Natural killer cell (primary cell): Measurements from ENCODE around the gene GRAMD1C. TPM values are rescaled to one million over a fixed set of nuclear protein-coding genes. Genes with fewer than 3 reads are reported as not detected.
A peak's percentile ranks its signal among the peaks of the same experiment; 100 is the strongest.

Source experiments
- ATAC-seq, 3 donors: fragments of 150-1000 bp in 2 of 3; fragments of 200-7000 bp in 1 of 3; cut with Tn5 transposase; 1 replicate in 1 of 3; 2 replicates in 2 of 3; pipeline ENCODE4 v1.10.0; 2021; ENCODE audit warnings: mild to moderate bottlenecking in 2 of 3, moderate library complexity in 2 of 3
- DNase-seq, 2 donors: peaks; one replicate each; pipeline versions ENCODE4 v3.0.0 to v3.0.0-alpha.2; 2013 to 2021; ENCODE audit warnings: mixed read lengths in 1 of 2
- H3K27ac ChIP-seq: one replicate; pipeline ENCODE4 v1.5.1; 2013; ENCODE audit warnings: mild to moderate bottlenecking, low read length
- H3K27me3 ChIP-seq: one replicate; pipeline ENCODE4 v1.6.1; 2013; ENCODE audit warnings: low read length; ENCODE audit not compliant: control insufficient read depth, insufficient read depth
- H3K36me3 ChIP-seq: one replicate; pipeline ENCODE4 v1.6.1; 2013; ENCODE audit warnings: low read length; ENCODE audit not compliant: control insufficient read depth, insufficient read depth
- H3K4me1 ChIP-seq: one replicate; pipeline ENCODE4 v1.6.1; 2013; ENCODE audit warnings: low read length; ENCODE audit not compliant: control insufficient read depth, insufficient read depth
- H3K4me3 ChIP-seq: one replicate; pipeline ENCODE4 v1.5.1; 2013; ENCODE audit warnings: low read length
- H3K9me3 ChIP-seq: one replicate; pipeline ENCODE4 v1.6.1; 2013; ENCODE audit warnings: low read length; ENCODE audit not compliant: control insufficient read depth, insufficient read depth
- H3K27ac Mint-ChIP-seq, 2 donors: one replicate each; pipeline ENCODE4 v1.8.0; 2022; ENCODE audit warnings: mild to moderate bottlenecking in 2 of 2, mixed read lengths in 2 of 2, moderate library complexity in 1 of 2
- H3K27me3 Mint-ChIP-seq, 2 donors: one replicate each; pipeline ENCODE4 v1.8.0; 2022; ENCODE audit warnings: low read depth in 2 of 2, mixed read lengths in 2 of 2
- H3K36me3 Mint-ChIP-seq: one replicate; pipeline ENCODE4 v1.8.0; 2022; ENCODE audit warnings: mixed read lengths
- H3K4me1 Mint-ChIP-seq, 2 donors: one replicate each; pipeline ENCODE4 v1.8.0; 2022; ENCODE audit warnings: mixed read lengths in 2 of 2
- H3K4me3 Mint-ChIP-seq: one replicate; pipeline ENCODE4 v1.8.0; 2022; ENCODE audit warnings: mild to moderate bottlenecking, moderate library complexity, mixed read lengths
- H3K9me3 Mint-ChIP-seq, 2 donors: one replicate each; pipeline ENCODE4 v1.8.0; 2022; ENCODE audit warnings: mixed read lengths in 2 of 2
- WGBS: methylation state at CpG from one replicate; pipeline ENCODE4 v1.1.7; 2013; ENCODE audit warnings: missing lambda C conversion rate; ENCODE audit not compliant: insufficient coverage; 5-methylcytosine and 5-hydroxymethylcytosine counted together
- intact Hi-C: fragments of 100-400 bp; cut with micrococcal nuclease; formaldehyde crosslinking; loops from one replicate; pipeline ENCODE4 v1.14.2; 2022
- total RNA-seq, 4 donors: library from RNA; stranded (reverse); fragments of 120-200 nt in 1 of 4; gene quantifications; one replicate each; pipeline versions ENCODE4 v1.2.3 to v1.2.4, GENCODE V29; 2013 to 2022
- TF ChIP-seq, protein P1 (sequence below): fragments of 200-600 bp; IDR thresholded peaks from one replicate; pipeline ENCODE4 v1.8.0; 2022; ENCODE audit warnings: antibody characterized with exemption

Gene GRAMD1C
- total RNA-seq, 3 donors from 2014 or later (not counting 1 experiment from before 2014, with no cell fraction given): 2.7 to 3.9 (median 3.6) TPM

DNA sequence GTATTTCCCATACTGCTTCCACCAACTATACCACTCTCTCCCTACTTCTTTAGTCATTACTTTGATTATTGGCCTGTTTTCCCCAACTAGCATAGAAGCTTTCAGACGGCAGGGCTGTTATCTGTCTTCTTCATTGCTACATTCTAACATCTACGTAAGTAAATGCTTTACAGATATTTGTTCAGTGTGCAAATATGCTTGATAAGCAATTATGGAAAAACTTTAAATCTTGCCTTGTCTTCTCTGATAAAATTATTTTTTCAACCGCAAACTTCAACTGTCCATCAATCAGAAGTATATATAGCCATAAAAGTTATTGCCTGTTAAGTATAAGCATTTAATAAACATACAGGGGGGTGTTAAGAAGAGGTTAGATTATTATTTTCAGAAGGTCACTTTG is 145.0 kb downstream of the GRAMD1C start:
- peaks cover 6% of the 10 kb centered on the region for H3K36me3 Mint-ChIP-seq
- Histone ChIP-seq H3K4me3 (no peak overlapping the region), H3K9me3 (no peaks in the 10 kb centered on the region), H3K4me1 (peaks cover 4% of the 10 kb centered on the region), H3K27me3 (no peaks in the 10 kb centered on the region), H3K27ac (no peak overlapping the region), H3K36me3 (no peaks in the 10 kb centered on the region)
- H3K27me3 Mint-ChIP-seq: no peaks in the 10 kb centered on the region
- H3K9me3 Mint-ChIP-seq: no peaks in the 10 kb centered on the region
- DNase-seq: no peak
- no peak for ATAC-seq
- WGBS: 91% methylated on average over 1 of the region's 3 CpGs
- no peaks in the 10 kb centered on the region for H3K4me1 Mint-ChIP-seq
- TF ChIP-seq, protein P1, sequence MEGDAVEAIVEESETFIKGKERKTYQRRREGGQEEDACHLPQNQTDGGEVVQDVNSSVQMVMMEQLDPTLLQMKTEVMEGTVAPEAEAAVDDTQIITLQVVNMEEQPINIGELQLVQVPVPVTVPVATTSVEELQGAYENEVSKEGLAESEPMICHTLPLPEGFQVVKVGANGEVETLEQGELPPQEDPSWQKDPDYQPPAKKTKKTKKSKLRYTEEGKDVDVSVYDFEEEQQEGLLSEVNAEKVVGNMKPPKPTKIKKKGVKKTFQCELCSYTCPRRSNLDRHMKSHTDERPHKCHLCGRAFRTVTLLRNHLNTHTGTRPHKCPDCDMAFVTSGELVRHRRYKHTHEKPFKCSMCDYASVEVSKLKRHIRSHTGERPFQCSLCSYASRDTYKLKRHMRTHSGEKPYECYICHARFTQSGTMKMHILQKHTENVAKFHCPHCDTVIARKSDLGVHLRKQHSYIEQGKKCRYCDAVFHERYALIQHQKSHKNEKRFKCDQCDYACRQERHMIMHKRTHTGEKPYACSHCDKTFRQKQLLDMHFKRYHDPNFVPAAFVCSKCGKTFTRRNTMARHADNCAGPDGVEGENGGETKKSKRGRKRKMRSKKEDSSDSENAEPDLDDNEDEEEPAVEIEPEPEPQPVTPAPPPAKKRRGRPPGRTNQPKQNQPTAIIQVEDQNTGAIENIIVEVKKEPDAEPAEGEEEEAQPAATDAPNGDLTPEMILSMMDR: no peak
- no peak overlapping the region for H3K4me3 Mint-ChIP-seq
- H3K27ac Mint-ChIP-seq: no peak overlapping the region
- intact Hi-C loops: no loop called here

DNA sequence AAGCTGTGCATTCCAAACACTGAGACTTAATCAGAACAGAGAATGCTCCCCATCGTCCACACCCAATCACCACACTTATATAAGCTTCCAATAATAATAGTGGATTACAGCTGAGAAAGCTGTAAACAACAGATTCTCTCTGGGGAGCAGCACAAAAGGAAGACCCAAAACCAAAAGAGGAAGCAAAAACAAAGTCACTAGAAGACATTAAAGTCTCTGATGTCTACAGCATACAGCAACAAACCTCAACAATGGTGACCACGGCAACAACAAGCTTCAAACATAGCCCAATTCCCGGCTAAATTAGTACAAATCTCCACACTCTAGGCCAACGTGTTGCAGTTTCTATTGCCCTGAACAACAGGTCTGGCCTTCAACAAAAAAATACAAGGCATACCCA is 147.0 kb downstream of the GRAMD1C start:
- peaks cover 6% of the 10 kb centered on the region for H3K36me3 Mint-ChIP-seq
- Histone ChIP-seq H3K4me3 (no peak overlapping the region), H3K9me3 (no peaks in the 10 kb centered on the region), H3K4me1 (peaks cover 4% of the 10 kb centered on the region), H3K27me3 (no peaks in the 10 kb centered on the region), H3K36me3 (no peaks in the 10 kb centered on the region), H3K27ac (peak overlapping the region; percentile 55)
- intact Hi-C loops: no loop called here
- H3K27ac Mint-ChIP-seq: no peak overlapping the region
- 15% methylated on average over 4 of the region's 4 CpGs for WGBS
- H3K4me1 Mint-ChIP-seq: no peaks in the 10 kb centered on the region
- no peak overlapping the region for H3K4me3 Mint-ChIP-seq
- no peaks in the 10 kb centered on the region for H3K27me3 Mint-ChIP-seq
- TF ChIP-seq, protein P1: no peak
- no peaks in the 10 kb centered on the region for H3K9me3 Mint-ChIP-seq
- ATAC-seq (no peak), DNase-seq (peak in 1 of 2 donors; percentile 12)

Other genes starting within 250 kb of the GRAMD1C start
- 10 to 100 TPM; 38.0 to 43.0 (median 41.8) TPM for gene USF3, start 142.1 kb upstream of the GRAMD1C start, total RNA-seq
- 10 to 100 TPM; 55.3 to 77.6 (median 61.0) TPM for gene NAA50, start 92.5 kb upstream of the GRAMD1C start, total RNA-seq
- gene ATP6V1A, start 91.8 kb upstream of the GRAMD1C start, total RNA-seq: 10 to 100 TPM; 26.3 to 31.9 (median 30.0) TPM
- gene ZDHHC23, start 109.2 kb downstream of the GRAMD1C start, total RNA-seq: 1 to 10 TPM; 2.5 to 4.7 (median 3.5) TPM
- gene CCDC191, start 217.7 kb downstream of the GRAMD1C start, total RNA-seq: 1 to 10 TPM; 5.5 to 6.4 (median 5.7) TPM
- gene QTRT2, start 217.9 kb downstream of the GRAMD1C start, total RNA-seq: 10 to 100 TPM; 30.1 to 33.4 (median 30.5) TPM